ENCODE measurements around the gene PATE3. TPM values are rescaled to one million over a fixed set of nuclear protein-coding genes. Genes with fewer than 3 reads are reported as not detected.

Gene PATE3
- total RNA-seq, 1 experiment from 2014 or later = not detected

DNA sequence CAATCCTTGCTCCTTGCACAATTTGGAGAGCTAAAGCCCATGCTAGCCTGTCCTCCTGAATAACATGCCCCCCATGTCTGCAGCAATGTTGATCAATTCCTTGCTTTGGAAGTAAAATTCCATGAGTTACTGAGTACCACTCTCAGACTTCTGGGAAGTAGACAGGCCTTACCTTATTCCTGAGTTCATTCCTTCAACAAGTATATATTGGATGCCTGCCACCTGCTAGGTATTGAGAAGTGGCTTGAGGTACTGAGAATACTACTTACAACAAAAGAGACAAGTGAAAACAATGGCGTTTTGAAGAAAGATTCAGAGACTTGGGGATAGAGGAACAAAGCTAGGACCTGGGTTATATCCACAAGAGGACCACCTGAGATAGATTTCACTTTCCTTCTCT lies 21.7 kb upstream of the PATE3 start:
- intact Hi-C loops (cut with micrococcal nuclease; ENCODE audit: unreplicated experiment) (no loop called here), in situ Hi-C loops (cut with HindIII; ENCODE audit: low pct_unique_long_range_greater_than_20kb, low sequenced_read_pairs) (no loop called here)
- CTCF ChIA-PET = no interaction called here

DNA sequence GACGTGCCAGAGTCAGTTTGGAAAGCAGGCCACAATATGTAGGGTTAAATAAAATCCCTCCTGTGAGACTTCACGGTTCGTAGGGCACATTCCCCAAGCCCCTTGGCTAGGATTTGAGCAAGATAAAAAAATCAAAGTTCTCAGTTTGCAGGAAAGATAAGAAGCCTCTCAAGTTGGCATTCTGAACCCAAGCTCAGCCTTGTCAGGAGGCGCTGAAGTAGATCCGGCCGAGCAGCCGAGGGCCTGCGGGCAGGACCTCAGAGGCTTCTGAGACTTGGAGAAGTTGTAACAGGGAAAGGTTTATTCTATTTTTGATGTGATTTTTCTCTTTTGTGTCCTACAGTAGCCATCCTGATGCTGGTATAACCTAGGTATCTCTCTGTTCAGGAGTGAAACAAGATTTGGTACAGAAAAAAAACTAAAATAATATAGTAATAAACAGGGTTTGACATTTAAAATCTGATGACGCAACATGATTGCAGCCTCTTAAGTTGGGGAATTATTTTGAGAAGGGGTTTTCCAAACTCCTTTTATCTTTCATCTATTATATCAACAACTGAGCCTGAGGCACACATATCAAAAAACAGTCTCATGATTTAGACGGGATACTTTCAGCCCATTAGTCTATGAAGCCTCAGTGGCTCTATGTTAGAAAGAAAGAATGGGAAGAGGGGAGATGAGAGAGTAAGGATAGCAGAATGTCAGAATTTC lies 19.4 kb upstream of the PATE3 start:
- BruUV-seq (replicated peaks) = no TSS peak
- ATAC-seq = no peak
- peaks cover 5% of the 10 kb centered on the region; the same call in 1 of the 2 replicates for H3K27me3 ChIP-seq (ENCODE audit: control insufficient read depth, insufficient read depth, low read length)
- intact Hi-C loops (cut with micrococcal nuclease; ENCODE audit: unreplicated experiment) (no loop called here), in situ Hi-C loops (cut with HindIII; ENCODE audit: low pct_unique_long_range_greater_than_20kb, low sequenced_read_pairs) (no loop called here)
- no peak overlapping the region for H3K27ac ChIP-seq (ENCODE audit: low read length)
- H3K36me3 ChIP-seq (ENCODE audit: control insufficient read depth, insufficient read depth, low read length) = no peaks in the 10 kb centered on the region
- ChIA-PET CTCF (no interaction called here), POLR2A (no interaction called here)
- no peak overlapping the region for H3K4me3 ChIP-seq (ENCODE audit: low read depth in 2 of 2, low read length in 2 of 2)
- DNase-seq (ENCODE audit: low read depth, low spot score) = no peak
- no peak for TF ChIP-seq CTCF (IDR thresholded peaks at IDR 0.05)
- no peak for TF ChIP-seq TCF7L2 (IDR thresholded peaks at IDR 0.05; ENCODE audit: low read depth, low read length)
- no peak for TF ChIP-seq POLR2AphosphoS5 (IDR thresholded peaks at IDR 0.05; ENCODE audit: low read depth, low read length)
- TF ChIP-seq SIN3A (IDR thresholded peaks at IDR 0.05; ENCODE audit: borderline replicate concordance, insufficient read depth, low read depth, low read length) = no peak
- TF ChIP-seq, protein P1, sequence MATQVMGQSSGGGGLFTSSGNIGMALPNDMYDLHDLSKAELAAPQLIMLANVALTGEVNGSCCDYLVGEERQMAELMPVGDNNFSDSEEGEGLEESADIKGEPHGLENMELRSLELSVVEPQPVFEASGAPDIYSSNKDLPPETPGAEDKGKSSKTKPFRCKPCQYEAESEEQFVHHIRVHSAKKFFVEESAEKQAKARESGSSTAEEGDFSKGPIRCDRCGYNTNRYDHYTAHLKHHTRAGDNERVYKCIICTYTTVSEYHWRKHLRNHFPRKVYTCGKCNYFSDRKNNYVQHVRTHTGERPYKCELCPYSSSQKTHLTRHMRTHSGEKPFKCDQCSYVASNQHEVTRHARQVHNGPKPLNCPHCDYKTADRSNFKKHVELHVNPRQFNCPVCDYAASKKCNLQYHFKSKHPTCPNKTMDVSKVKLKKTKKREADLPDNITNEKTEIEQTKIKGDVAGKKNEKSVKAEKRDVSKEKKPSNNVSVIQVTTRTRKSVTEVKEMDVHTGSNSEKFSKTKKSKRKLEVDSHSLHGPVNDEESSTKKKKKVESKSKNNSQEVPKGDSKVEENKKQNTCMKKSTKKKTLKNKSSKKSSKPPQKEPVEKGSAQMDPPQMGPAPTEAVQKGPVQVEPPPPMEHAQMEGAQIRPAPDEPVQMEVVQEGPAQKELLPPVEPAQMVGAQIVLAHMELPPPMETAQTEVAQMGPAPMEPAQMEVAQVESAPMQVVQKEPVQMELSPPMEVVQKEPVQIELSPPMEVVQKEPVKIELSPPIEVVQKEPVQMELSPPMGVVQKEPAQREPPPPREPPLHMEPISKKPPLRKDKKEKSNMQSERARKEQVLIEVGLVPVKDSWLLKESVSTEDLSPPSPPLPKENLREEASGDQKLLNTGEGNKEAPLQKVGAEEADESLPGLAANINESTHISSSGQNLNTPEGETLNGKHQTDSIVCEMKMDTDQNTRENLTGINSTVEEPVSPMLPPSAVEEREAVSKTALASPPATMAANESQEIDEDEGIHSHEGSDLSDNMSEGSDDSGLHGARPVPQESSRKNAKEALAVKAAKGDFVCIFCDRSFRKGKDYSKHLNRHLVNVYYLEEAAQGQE (IDR thresholded peaks at IDR 0.05; ENCODE audit: insufficient read depth in 1 of 2, low read depth in 2 of 2, low read length in 1 of 2) = no peak
- no peaks in the 10 kb centered on the region for H3K4me1 ChIP-seq (ENCODE audit: control insufficient read depth, insufficient read depth, low read length)
- H3K9me3 ChIP-seq (ENCODE audit: control insufficient read depth, insufficient read depth, low read depth, low read length) = no peaks in the 10 kb centered on the region

More for the DNA sequence above, 21.7 kb upstream of the PATE3 start:
- BruUV-seq (replicated peaks) = no TSS peak
- no peaks in the 10 kb centered on the region for H3K4me1 ChIP-seq (ENCODE audit: control insufficient read depth, insufficient read depth, low read length)
- no peak for DNase-seq (ENCODE audit: low read depth, low spot score)
- no peaks in the 10 kb centered on the region for H3K36me3 ChIP-seq (ENCODE audit: control insufficient read depth, insufficient read depth, low read length)
- POLR2A ChIA-PET = interaction anchor here (0.7 kb wide), 1 partner anchor 691 kb away, joined by 3 read pairs; no protein-coding TSS in a partner anchor
- no peak for ATAC-seq
- no peak for TF ChIP-seq CTCF (IDR thresholded peaks at IDR 0.05)
- TF ChIP-seq TCF7L2 (IDR thresholded peaks at IDR 0.05; ENCODE audit: low read depth, low read length) = no peak
- TF ChIP-seq SIN3A (IDR thresholded peaks at IDR 0.05; ENCODE audit: borderline replicate concordance, insufficient read depth, low read depth, low read length) = no peak
- TF ChIP-seq, protein P1 (IDR thresholded peaks at IDR 0.05; ENCODE audit: insufficient read depth in 1 of 2, low read depth in 2 of 2, low read length in 1 of 2) = no peak
- TF ChIP-seq POLR2AphosphoS5 (IDR thresholded peaks at IDR 0.05; ENCODE audit: low read depth, low read length) = no peak
- peaks cover 5% of the 10 kb centered on the region for H3K27me3 ChIP-seq (ENCODE audit: control insufficient read depth, insufficient read depth, low read length)
- H3K27ac ChIP-seq (ENCODE audit: low read length) = no peak overlapping the region
- H3K4me3 ChIP-seq (ENCODE audit: low read depth in 2 of 2, low read length in 2 of 2) = no peak overlapping the region
- no peaks in the 10 kb centered on the region for H3K9me3 ChIP-seq (ENCODE audit: control insufficient read depth, insufficient read depth, low read depth, low read length)

Data from Panc1 (cell line).